Measurements from ENCODE around the gene MRPL54.

MRPL54 gene

GRCh38 chr19:3770136-3770999 lies 7.9 kb downstream of the MRPL54 start:
- no peak for DNase-seq

- DNase-seq: no peak
These were observed 8.8 kb downstream of the MRPL54 start for GRCh38 chr19:3771000-3771905.

- no peak for DNase-seq
These were observed 9.5 kb downstream of the MRPL54 start, which contains the start of gene RAX2 for GRCh38 chr19:3771906-3772455. Gene RAX2, minus strand, starts transcription at chr19:3772228. Its CDS starts 486 bp downstream, at chr19:3771742.

- DNase-seq: no peak
These were observed 11.5 kb downstream of the MRPL54 start for GRCh38 chr19:3773814-3774515.

- DNase-seq: no peak
These were observed 12.3 kb downstream of the MRPL54 start for GRCh38 chr19:3774621-3775373.

- DNase-seq: no peak
These were observed 12.9 kb downstream of the MRPL54 start for GRCh38 chr19:3775374-3775711.

- no peak for DNase-seq
These were observed 13.3 kb downstream of the MRPL54 start for GRCh38 chr19:3775831-3776230.

- no peak for DNase-seq
These were observed 14.1 kb downstream of the MRPL54 start for GRCh38 chr19:3776479-3777040.

GRCh38 chr19:3778104-3778867 lies 15.8 kb downstream of the MRPL54 start:
- no peak for DNase-seq

- no peak for DNase-seq
These were observed 16.6 kb downstream of the MRPL54 start for GRCh38 chr19:3778899-3779723.

GRCh38 chr19:3780786-3781304 lies 18.4 kb downstream of the MRPL54 start:
- no peak for DNase-seq

- DNase-seq: no peak
These were observed 19.1 kb downstream of the MRPL54 start for GRCh38 chr19:3781603-3782002.

GRCh38 chr19:3782330-3782729 lies 19.8 kb downstream of the MRPL54 start:
- no peak for DNase-seq

- DNase-seq: no peak
These were observed 20.4 kb downstream of the MRPL54 start for GRCh38 chr19:3782903-3783302.

GRCh38 chr19:3783660-3784584 lies 21.4 kb downstream of the MRPL54 start:
- no peak for DNase-seq

- no peak for DNase-seq
These were observed 22.3 kb downstream of the MRPL54 start for GRCh38 chr19:3784607-3785450.

GRCh38 chr19:3785451-3785937 lies 23.0 kb downstream of the MRPL54 start:
- DNase-seq: no peak

All from activated CD4-positive, CD25-positive, alpha-beta regulatory T cell treated with anti-CD3 and anti-CD28 coated beads, Interleukin-2, amount 50 U/mL, for 72 hours (primary cell).